ENCODE results near the gene YY1AP1. TPM values are rescaled to one million over a fixed set of nuclear protein-coding genes. Genes with fewer than 3 reads are reported as not detected.
"Not testable (repeated sequence)": the region's sequence is repeated elsewhere in the genome, so short reads cannot be mapped to it uniquely, and the experiment has no call there.

The YY1AP1 gene
- total and polyA plus RNA-seq, 10 of the 15 experiments (the other 5 are each of a cell fraction or from before 2014, with no cell fraction given) = 13.2 to 118 (median 40.5) TPM

DNA sequence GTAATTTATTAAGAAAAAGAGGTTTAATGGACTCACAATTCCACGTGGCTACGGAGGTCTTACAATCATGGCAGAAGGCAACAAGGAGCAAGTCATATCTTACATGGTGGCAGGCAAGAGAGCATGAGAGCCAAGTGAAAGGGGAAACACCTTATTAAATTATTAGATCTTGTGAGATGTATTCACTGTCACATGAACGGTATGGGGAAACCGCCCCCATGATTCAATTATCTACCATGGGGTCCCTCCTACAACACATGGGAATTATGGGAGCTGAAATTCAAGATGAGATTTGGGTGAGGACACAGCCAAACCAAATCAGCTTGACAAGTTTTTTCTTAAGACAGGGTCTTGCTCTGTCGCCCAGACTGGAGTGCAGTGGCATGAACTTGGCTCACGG is 14.6 kb upstream of the YY1AP1 start:
- H3K36me3 ChIP-seq (ENCODE audit: control insufficient read depth in 2 of 2, insufficient read depth in 2 of 2, low read length in 1 of 2) = no peaks in the 10 kb centered on the region
- no peaks in the 10 kb centered on the region for H3K27me3 ChIP-seq (replicated peaks in 1 of 2; ENCODE audit: control insufficient read depth in 2 of 2, insufficient read depth in 2 of 2, low read length in 1 of 2)
- POLR2A ChIA-PET = no interaction called here
- H2AFZ ChIP-seq (ENCODE audit: control insufficient read depth, low read depth, low read length) = no peak overlapping the region
- intact Hi-C loops (cut with micrococcal nuclease; ENCODE audit: unreplicated experiment) (no loop called here), in situ Hi-C loops (cut with MboI) (no loop called here)
- SMC1A ChIA-PET (ENCODE audit: uncharacterized antibody, unreplicated experiment) = no interaction called here
- DNase-seq (ENCODE audit: low read depth, low spot score) (no peak), FAIRE-seq (no peak), ATAC-seq (no peak)
- no peaks in the 10 kb centered on the region for H4K20me1 ChIP-seq (ENCODE audit: control insufficient read depth, insufficient read depth)
- BruUV-seq (replicated peaks) = no TSS peak
- CTCF ChIA-PET = no interaction called here
- H3K4me3 ChIP-seq = no peak overlapping the region
- H3K4me1 ChIP-seq (ENCODE audit: control insufficient read depth, insufficient read depth, low read length) = no peaks in the 10 kb centered on the region
- H3K9ac ChIP-seq (ENCODE audit: control insufficient read depth, insufficient read depth, low read length) = no peak overlapping the region
- no peak overlapping the region for H3K4me2 ChIP-seq (ENCODE audit: control insufficient read depth, insufficient read depth)
- no peaks in the 10 kb centered on the region; the same call in 2 of the 3 replicates for H3K9me3 ChIP-seq (replicated peaks; ENCODE audit: control insufficient read depth, insufficient read depth, low read length)
- WGBS (ENCODE audit: insufficient coverage, insufficient replicate concordance, low lambda C conversion rate, missing lambda C conversion rate) = 98% methylated on average over 6 of the region's 6 CpGs
- RAD21 ChIA-PET (ENCODE audit: unreplicated experiment) = no interaction called here
- no peak overlapping the region for H3K27ac ChIP-seq (ENCODE audit: control insufficient read depth, insufficient read depth)
- TF ChIP-seq, protein P1, sequence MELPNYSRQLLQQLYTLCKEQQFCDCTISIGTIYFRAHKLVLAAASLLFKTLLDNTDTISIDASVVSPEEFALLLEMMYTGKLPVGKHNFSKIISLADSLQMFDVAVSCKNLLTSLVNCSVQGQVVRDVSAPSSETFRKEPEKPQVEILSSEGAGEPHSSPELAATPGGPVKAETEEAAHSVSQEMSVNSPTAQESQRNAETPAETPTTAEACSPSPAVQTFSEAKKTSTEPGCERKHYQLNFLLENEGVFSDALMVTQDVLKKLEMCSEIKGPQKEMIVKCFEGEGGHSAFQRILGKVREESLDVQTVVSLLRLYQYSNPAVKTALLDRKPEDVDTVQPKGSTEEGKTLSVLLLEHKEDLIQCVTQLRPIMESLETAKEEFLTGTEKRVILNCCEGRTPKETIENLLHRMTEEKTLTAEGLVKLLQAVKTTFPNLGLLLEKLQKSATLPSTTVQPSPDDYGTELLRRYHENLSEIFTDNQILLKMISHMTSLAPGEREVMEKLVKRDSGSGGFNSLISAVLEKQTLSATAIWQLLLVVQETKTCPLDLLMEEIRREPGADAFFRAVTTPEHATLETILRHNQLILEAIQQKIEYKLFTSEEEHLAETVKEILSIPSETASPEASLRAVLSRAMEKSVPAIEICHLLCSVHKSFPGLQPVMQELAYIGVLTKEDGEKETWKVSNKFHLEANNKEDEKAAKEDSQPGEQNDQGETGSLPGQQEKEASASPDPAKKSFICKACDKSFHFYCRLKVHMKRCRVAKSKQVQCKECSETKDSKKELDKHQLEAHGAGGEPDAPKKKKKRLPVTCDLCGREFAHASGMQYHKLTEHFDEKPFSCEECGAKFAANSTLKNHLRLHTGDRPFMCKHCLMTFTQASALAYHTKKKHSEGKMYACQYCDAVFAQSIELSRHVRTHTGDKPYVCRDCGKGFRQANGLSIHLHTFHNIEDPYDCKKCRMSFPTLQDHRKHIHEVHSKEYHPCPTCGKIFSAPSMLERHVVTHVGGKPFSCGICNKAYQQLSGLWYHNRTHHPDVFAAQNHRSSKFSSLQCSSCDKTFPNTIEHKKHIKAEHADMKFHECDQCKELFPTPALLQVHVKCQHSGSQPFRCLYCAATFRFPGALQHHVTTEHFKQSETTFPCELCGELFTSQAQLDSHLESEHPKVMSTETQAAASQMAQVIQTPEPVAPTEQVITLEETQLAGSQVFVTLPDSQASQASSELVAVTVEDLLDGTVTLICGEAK (IDR thresholded peaks at IDR 0.05; ENCODE audit: borderline replicate concordance) = no peak
- peaks cover 21% of the 10 kb centered on the region for H3K79me2 ChIP-seq (ENCODE audit: control insufficient read depth, insufficient read depth, low read length)

GRCh38 chr1:155701675-155702074 is 13.1 kb upstream of the YY1AP1 start:
- H2AFZ ChIP-seq (ENCODE audit: control insufficient read depth, low read depth, low read length); POLR2A ChIA-PET; H3K4me1 ChIP-seq (ENCODE audit: control insufficient read depth, insufficient read depth, low read length); H3K27me3 ChIP-seq (replicated peaks in 1 of 2; ENCODE audit: control insufficient read depth in 2 of 2, insufficient read depth in 2 of 2, low read length in 1 of 2); H3K27ac ChIP-seq (ENCODE audit: control insufficient read depth, insufficient read depth); H3K4me3 ChIP-seq; CTCF ChIA-PET; BruUV-seq (replicated peaks); H3K9me3 ChIP-seq (replicated peaks; ENCODE audit: control insufficient read depth, insufficient read depth, low read length); H3K36me3 ChIP-seq (ENCODE audit: control insufficient read depth in 2 of 2, insufficient read depth in 2 of 2, low read length in 1 of 2); FAIRE-seq; intact Hi-C loops (cut with micrococcal nuclease; ENCODE audit: unreplicated experiment); H4K20me1 ChIP-seq (ENCODE audit: control insufficient read depth, insufficient read depth); RAD21 ChIA-PET (ENCODE audit: unreplicated experiment); H3K9ac ChIP-seq (ENCODE audit: control insufficient read depth, insufficient read depth, low read length); ATAC-seq; SMC1A ChIA-PET (ENCODE audit: uncharacterized antibody, unreplicated experiment); in situ Hi-C loops (cut with MboI); DNase-seq (ENCODE audit: low read depth, low spot score); H3K4me2 ChIP-seq (ENCODE audit: control insufficient read depth, insufficient read depth): not testable (repeated sequence)
- WGBS (ENCODE audit: insufficient coverage, insufficient replicate concordance, low lambda C conversion rate, missing lambda C conversion rate) = 92% methylated on average over 2 of the region's 2 CpGs
- peaks cover 30% of the 10 kb centered on the region for H3K79me2 ChIP-seq (ENCODE audit: control insufficient read depth, insufficient read depth, low read length)

GRCh38 chr1:155699062-155699461 is 10.5 kb upstream of the YY1AP1 start:
- H4K20me1 ChIP-seq (ENCODE audit: control insufficient read depth, insufficient read depth); H3K27me3 ChIP-seq (replicated peaks in 1 of 2; ENCODE audit: control insufficient read depth in 2 of 2, insufficient read depth in 2 of 2, low read length in 1 of 2); SMC1A ChIA-PET (ENCODE audit: uncharacterized antibody, unreplicated experiment); H3K4me1 ChIP-seq (ENCODE audit: control insufficient read depth, insufficient read depth, low read length); intact Hi-C loops (cut with micrococcal nuclease; ENCODE audit: unreplicated experiment); BruUV-seq (replicated peaks); H3K4me2 ChIP-seq (ENCODE audit: control insufficient read depth, insufficient read depth); POLR2A ChIA-PET; in situ Hi-C loops (cut with MboI); H3K9me3 ChIP-seq (replicated peaks; ENCODE audit: control insufficient read depth, insufficient read depth, low read length); ATAC-seq; CTCF ChIA-PET; H2AFZ ChIP-seq (ENCODE audit: control insufficient read depth, low read depth, low read length); FAIRE-seq; H3K27ac ChIP-seq (ENCODE audit: control insufficient read depth, insufficient read depth); H3K36me3 ChIP-seq (ENCODE audit: control insufficient read depth in 2 of 2, insufficient read depth in 2 of 2, low read length in 1 of 2); H3K9ac ChIP-seq (ENCODE audit: control insufficient read depth, insufficient read depth, low read length); DNase-seq (ENCODE audit: low read depth, low spot score); H3K4me3 ChIP-seq: not testable (repeated sequence)
- WGBS (ENCODE audit: insufficient coverage, insufficient replicate concordance, low lambda C conversion rate, missing lambda C conversion rate) = 100% methylated on average over 4 of the region's 4 CpGs
- peaks cover 47% of the 10 kb centered on the region for H3K79me2 ChIP-seq (ENCODE audit: control insufficient read depth, insufficient read depth, low read length)
- RAD21 ChIA-PET (ENCODE audit: unreplicated experiment) = interaction anchor here (0.6 kb wide), 1 partner anchor 18 kb away, joined by 3 read pairs; no protein-coding TSS in a partner anchor
